K562 (cell line): Measurements from ENCODE around the gene WWC2. TPM values are rescaled to one million over a fixed set of nuclear protein-coding genes. Genes with fewer than 3 reads are reported as not detected.

Experiments used
- ATAC-seq: fragments of 200-7000 bp; cut with Tn5 transposase; 3 replicates; pipeline ENCODE4 v1.9.1; 2020; ENCODE audit warnings: moderate library complexity
- BruUV-seq: library from RNA; stranded (reverse); fragments of 400-500 nt; replicated peaks from 2 replicates; lab custom pipeline; 2021; lab: Mats Ljungman, UMichigan
- CTCF ChIA-PET: fragments of 300-600 bp; formaldehyde crosslinking; extraction: SDS; loops from one replicate; lab custom pipeline; 2021; ENCODE audit warnings: low intra/inter-chr PET ratio; lab: Yijun Ruan, JAX
- POLR2A ChIA-PET: fragments of 300-600, 350-650 bp; sonication (Branson Sonifier 250); formaldehyde crosslinking; extraction: SDS; loops from one replicate; lab custom pipeline; 2021; ENCODE audit warnings: antibody characterized with exemption, inconsistent platforms; lab: Yijun Ruan, JAX
- DNase-seq, 4 experiments: peaks; one replicate each; pipeline versions ENCODE4 v3.0.0 to v3.0.0-alpha.2; 2011 to 2018; ENCODE audit warnings: low spot score in 3 of 4, mixed read lengths in 3 of 4; ENCODE audit errors: extremely low read depth in 1 of 4
- FAIRE-seq: peaks from 2 replicates; lab custom pipeline; 2011; peaks lifted over from hg19 to GRCh38; lab: Jason Lieb, UNC
- H2AFZ ChIP-seq: 2 replicates; pipeline ENCODE4 v1.6.0; 2011; ENCODE audit warnings: low read depth, low read length, control low read depth, inconsistent platforms
- H3K27ac ChIP-seq: fragments of 200-600 bp; 3 replicates; pipeline ENCODE4 v1.8.0; 2011; ENCODE audit warnings: low read depth, mild to moderate bottlenecking, control low read depth, inconsistent platforms, low read length, moderate library complexity, mixed read lengths; ENCODE audit errors: extremely low read depth
- H3K27me3 ChIP-seq, 2 experiments: fragments of 300-600 bp in 1 of 2; 2 replicates in 1 of 2; 3 replicates in 1 of 2; pipeline versions ENCODE4 v1.6.0 to v1.8.0; 2011; ENCODE audit warnings: inconsistent platforms in 2 of 2, low read length in 2 of 2, mild to moderate bottlenecking in 1 of 2, mixed read lengths in 1 of 2, moderate library complexity in 1 of 2; ENCODE audit not compliant: control insufficient read depth in 2 of 2, insufficient read depth in 2 of 2
- H3K36me3 ChIP-seq: fragments of 300-600 bp; 3 replicates; pipeline ENCODE4 v1.8.0; 2011; ENCODE audit warnings: mild to moderate bottlenecking, low read length, inconsistent platforms; ENCODE audit not compliant: control insufficient read depth, insufficient read depth
- H3K4me1 ChIP-seq, 2 experiments: fragments of 200-600 bp in 1 of 2; replicated peaks in 1 of 2; 2 replicates in 1 of 2; 3 replicates in 1 of 2; pipeline versions ENCODE4 v1.5.1 to v1.8.0; 2011; ENCODE audit warnings: inconsistent platforms in 2 of 2, low read length in 2 of 2, mild to moderate bottlenecking in 1 of 2, mixed read lengths in 1 of 2, moderate library complexity in 1 of 2; ENCODE audit not compliant: control insufficient read depth in 2 of 2, insufficient read depth in 2 of 2
- H3K4me2 ChIP-seq: 2 replicates; pipeline ENCODE4 v1.6.1; 2011; ENCODE audit warnings: low read length, control low read depth, inconsistent platforms, mixed read lengths; ENCODE audit not compliant: insufficient read depth
- H3K4me3 ChIP-seq: fragments of 200-600 bp; sonication (generic), shearing (Covaris generic); 2 replicates; pipeline ENCODE4 v1.5.1; 2016; ENCODE audit warnings: control low read depth, inconsistent platforms
- H3K79me2 ChIP-seq: fragments of 200-600 bp; 3 replicates; pipeline ENCODE4 v1.8.0; 2011; ENCODE audit warnings: low read length, inconsistent platforms; ENCODE audit not compliant: control insufficient read depth, insufficient read depth
- H3K9ac ChIP-seq, 2 experiments: 2 replicates each; pipeline versions ENCODE4 v1.6.0 to v1.6.1; 2011; ENCODE audit warnings: low read depth in 2 of 2, low read length in 2 of 2, control low read depth in 1 of 2, inconsistent platforms in 1 of 2, mild to moderate bottlenecking in 1 of 2, mixed read lengths in 1 of 2; ENCODE audit not compliant: insufficient read depth in 1 of 2
- H3K9me1 ChIP-seq: one replicate; pipeline ENCODE4 v1.6.0; 2011; ENCODE audit warnings: inconsistent platforms, mild to moderate bottlenecking, low read length, moderate library complexity; ENCODE audit not compliant: control insufficient read depth, insufficient read depth
- H3K9me3 ChIP-seq: replicated peaks from 2 replicates; pipeline ENCODE4 v1.5.1; 2011; ENCODE audit warnings: low read depth, low read length, inconsistent platforms; ENCODE audit not compliant: control insufficient read depth, insufficient read depth
- H4K20me1 ChIP-seq: replicated peaks from 2 replicates; pipeline ENCODE4 v1.6.1; 2011; ENCODE audit warnings: low read length, inconsistent platforms, mixed read lengths; ENCODE audit not compliant: control insufficient read depth, insufficient read depth
- COPS2 ChIP-seq: fragments of 450-650 bp; conservative IDR thresholded peaks from 2 replicates; pipeline ENCODE4 v1.6.1; 2016; ENCODE audit warnings: mild to moderate bottlenecking, moderate library complexity
- DPF2 ChIP-seq: fragments of 450-650 bp; IDR thresholded peaks from 2 replicates; pipeline ENCODE4 v1.6.1; 2016
- ELF4 ChIP-seq: fragments of 450-650 bp; formaldehyde crosslinking; IDR thresholded peaks from 2 replicates; pipeline ENCODE4 v1.4.0; 2022; ENCODE audit warnings: missing genetic modification characterization
- GMEB1 ChIP-seq: fragments of 250-450 bp; sonication (Bioruptor Pico); IDR thresholded peaks from 2 replicates; pipeline ENCODE4 v1.4.0; 2020; ENCODE audit warnings: mild to moderate bottlenecking
- TAF1 ChIP-seq: IDR thresholded peaks from 2 replicates; pipeline ENCODE4 v1.6.1; 2011; ENCODE audit warnings: mild to moderate bottlenecking, low read length, moderate library complexity; ENCODE audit not compliant: insufficient read depth, control insufficient read depth, severe bottlenecking; ENCODE audit errors: extremely low read depth
- TEAD4 ChIP-seq, 2 experiments: sonication (generic) in 1 of 2; formaldehyde crosslinking in 1 of 2; IDR thresholded peaks; 2 replicates each; pipeline versions ENCODE4 v1.6.1 to v1.8.0; 2012 to 2022; ENCODE audit warnings: borderline replicate concordance in 1 of 2, inconsistent platforms in 1 of 2, low read length in 1 of 2, mild to moderate bottlenecking in 1 of 2, missing genetic modification reagents in 1 of 2
- TGIF2 ChIP-seq: sonication (generic); formaldehyde crosslinking; IDR thresholded peaks from 2 replicates; pipeline ENCODE4 v1.8.1; 2022; ENCODE audit warnings: mild to moderate bottlenecking, missing genetic modification reagents, moderate library complexity
- ZC3H11A ChIP-seq: IDR thresholded peaks from 2 replicates; pipeline ENCODE4 v1.6.1; 2012; ENCODE audit warnings: low read depth, low read length, improper control_type of control experiment
- ZFP91 ChIP-seq: sonication (generic); formaldehyde crosslinking; IDR thresholded peaks from 2 replicates; pipeline ENCODE4 v1.8.0; 2022; ENCODE audit warnings: mild to moderate bottlenecking, missing genetic modification reagents
- ZHX1 ChIP-seq: fragments of 150-350 bp; conservative IDR thresholded peaks from 2 replicates; pipeline ENCODE4 v1.6.1; 2014; ENCODE audit warnings: low read length
- ZNF212 ChIP-seq: fragments of 450-650 bp; formaldehyde crosslinking; IDR thresholded peaks from 2 replicates; pipeline ENCODE4 v1.4.0; 2020; ENCODE audit warnings: mild to moderate bottlenecking
- ZNF398 ChIP-seq: fragments of 250-450 bp; sonication (Bioruptor Pico); IDR thresholded peaks from 2 replicates; pipeline ENCODE4 v1.8.0; 2021; ENCODE audit warnings: moderate library complexity, mild to moderate bottlenecking, inconsistent platforms
- WGBS: fragments of 100-300 bp; shearing (Covaris generic); methylation state at CpG from one replicate; pipeline ENCODE4 v1.1.6; 2016; ENCODE audit warnings: low coverage, mixed read lengths; ENCODE audit not compliant: insufficient coverage; ENCODE audit errors: missing lambda C conversion rate; 5-methylcytosine and 5-hydroxymethylcytosine counted together
- in situ Hi-C: fragments of 300-500 bp; cut with MboI; formaldehyde crosslinking; loops from 4 replicates; pipeline ENCODE4 v1.15.0; 2018; ENCODE audit warnings: inconsistent platforms, mixed read lengths
- intact Hi-C: fragments of 100-400 bp; cut with micrococcal nuclease; formaldehyde crosslinking; loops from 2 replicates; pipeline ENCODE4 v1.14.2; 2022
- polyA plus RNA-seq, 8 experiments: library from polyadenylated mRNA; depleted of rRNA in 4 of 8; stranded (reverse) in 5 of 8; unstranded in 3 of 8; fragments of >200 nt; fragmentation: Nextera tagmentation in 2 of 8; fragmentation: Illumina TruSeq in 1 of 8; extraction: Ambion mirVana in 2 of 8; extraction: Trizol in 1 of 8; gene quantifications; 2 replicates each; pipeline versions ENCODE4 v1.2.1 to v1.2.3, GENCODE V29; 2011 to 2014; ENCODE audit warnings: inconsistent platforms in 1 of 8, missing spikeins in 1 of 8
- total RNA-seq, 7 experiments: library from RNA; depleted of rRNA in 6 of 7; stranded (reverse); fragments of >200 nt in 6 of 7; fragmentation: Illumina TruSeq in 2 of 7; extraction: Trizol in 2 of 7; gene quantifications; 2 replicates each; pipeline versions ENCODE4 v1.2.1 to v1.2.3, GENCODE V29; 2011 to 2021; ENCODE audit warnings: low replicate concordance in 1 of 7

The WWC2 gene
- total and polyA plus RNA-seq, 9 of the 15 experiments (the other 6 are each of a cell fraction or from before 2014, with no cell fraction given), result 3.7 to 39.4 (median 19.6) TPM

GRCh38 chr4:183149616-183150539 lies 50.8 kb downstream of the WWC2 start:
- BruUV-seq, result no TSS peak
- Histone ChIP-seq H3K79me2 (0 out of 3 replicates have a peak, but pooled peaks cover 3% of the 10 kb centered on the region), H3K9me3 (no peaks in the 10 kb centered on the region), H3K9ac (no peak overlapping the region), H3K27me3 (no peaks in the 10 kb centered on the region), H4K20me1 (peaks cover 4% of the 10 kb centered on the region), H3K4me1 (peaks cover 0 to 13% of the 10 kb centered on the region in 2 experiments; a peak in 4 of 5 replicates), H3K36me3 (no peaks in the 10 kb centered on the region), H3K4me3 (no peak overlapping the region), H3K9me1 (no peaks in the 10 kb centered on the region), H3K4me2 (no peak overlapping the region), H3K27ac (no peak overlapping the region), H2AFZ (no peak overlapping the region)
- intact Hi-C loops, result no loop called here
- no peak for DNase-seq
- 66% methylated on average over 5 of the region's 5 CpGs for WGBS
- in situ Hi-C loops, result no loop called here
- CTCF ChIA-PET, result no interaction called here
- ATAC-seq, result no peak
- POLR2A ChIA-PET, result interaction anchor here (0.7 kb wide), 1 partner anchor 292 kb away, joined by 3 read pairs; no protein-coding TSS in a partner anchor
- FAIRE-seq, result no peak
- TF ChIP-seq TGIF2 (CRISPR knock-in tag) (no peak), TEAD4 (IDR thresholded peaks at IDR 0.05; ENCODE audit: low read length) (no peak), TEAD4 (CRISPR knock-in tag; IDR thresholded peaks at IDR 0.05; ENCODE audit: borderline replicate concordance) (no peak), ELF4 (no peak), DPF2 (no peak), ZC3H11A (no peak), GMEB1 (CRISPR knock-in tag) (no peak), ZNF212 (CRISPR knock-in tag) (no peak), ZHX1 (no peak), COPS2 (no peak), ZNF398 (CRISPR knock-in tag) (no peak), ZFP91 (no peak), TAF1 (no peak)
